Bronchial epithelial cell (primary cell): ENCODE data around the gene CNKSR3. TPM values are rescaled to one million over a fixed set of nuclear protein-coding genes. Genes with fewer than 3 reads are reported as not detected.
A peak's percentile ranks its signal among the peaks of the same experiment; 100 is the strongest.

ENCODE experiments used
- DNase-seq: peaks from one replicate; pipeline ENCODE4 v3.0.0-alpha.2; 2010; ENCODE audit warnings: low read depth
- FAIRE-seq: peaks from 2 replicates; lab custom pipeline; 2011; peaks lifted over from hg19 to GRCh38; lab: Jason Lieb, UNC
- H3K27me3 ChIP-seq: 2 replicates; pipeline ENCODE4 v1.5.1; 2011; ENCODE audit warnings: low read length; ENCODE audit not compliant: control insufficient read depth, insufficient read depth
- H3K36me3 ChIP-seq: 2 replicates; pipeline ENCODE4 v1.5.1; 2011; ENCODE audit warnings: low read length; ENCODE audit not compliant: control insufficient read depth, insufficient read depth
- H3K4me3 ChIP-seq: 2 replicates; pipeline ENCODE4 v1.5.1; 2011; ENCODE audit warnings: mild to moderate bottlenecking, low read depth, low read length, control low read depth
- CTCF ChIP-seq: IDR thresholded peaks from 2 replicates; pipeline ENCODE4 v1.5.1; 2011; ENCODE audit warnings: mild to moderate bottlenecking, moderate library complexity, low read length, control low read depth, inconsistent platforms; ENCODE audit not compliant: insufficient read depth, severe bottlenecking
- total RNA-seq: library from RNA; depleted of rRNA; stranded (reverse); fragments of >200 nt; gene quantifications from 2 replicates; pipeline ENCODE4 v1.2.1, GENCODE V29; 2014

The CNKSR3 gene
- total RNA-seq, 1 donor from 2014 or later: 2.6 TPM

DNA sequence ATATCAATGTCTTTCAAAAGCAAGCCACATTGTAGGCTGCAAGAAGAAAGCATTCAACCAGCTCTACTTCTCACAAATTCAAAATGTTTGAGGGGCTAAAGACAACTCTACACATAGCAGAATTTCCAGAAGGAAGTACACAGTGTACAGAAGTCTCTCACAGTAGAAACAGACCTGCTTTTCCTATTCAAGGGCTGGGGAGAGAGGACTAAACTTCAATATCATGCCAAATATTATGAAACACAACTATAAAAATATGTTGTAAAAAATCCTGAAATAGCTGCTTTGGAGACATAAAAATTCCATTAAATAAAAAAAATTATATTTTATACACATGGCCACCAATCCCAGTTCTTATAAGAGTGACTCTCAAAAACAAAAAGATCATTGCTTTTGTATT is 83.0 kb downstream of the CNKSR3 start:
- Histone ChIP-seq H3K27me3 (no peaks in the 10 kb centered on the region), H3K36me3 (no peaks in the 10 kb centered on the region), H3K4me3 (no peak overlapping the region)
- FAIRE-seq (no peak), DNase-seq (no peak)
- TF ChIP-seq CTCF: no peak

DNA sequence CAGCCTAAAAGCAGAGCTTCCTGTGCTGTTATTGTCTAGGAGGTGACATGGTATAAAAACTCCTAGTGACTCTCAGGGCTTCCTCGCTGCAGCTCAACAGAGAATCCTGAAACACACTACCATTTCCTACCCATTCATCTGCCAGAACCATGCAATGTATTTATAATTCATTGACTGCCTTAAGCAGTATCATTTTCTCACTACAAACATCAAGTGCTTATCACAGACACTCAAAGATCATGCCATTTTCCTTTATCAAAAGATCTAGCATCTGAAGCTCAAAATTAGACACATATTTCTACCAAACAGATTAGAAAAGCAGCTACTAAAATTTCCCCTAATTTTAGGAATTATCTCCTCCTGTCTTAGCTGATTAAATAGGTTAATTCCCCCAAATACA is 83.5 kb downstream of the CNKSR3 start:
- H3K36me3 ChIP-seq: no peaks in the 10 kb centered on the region
- H3K27me3 ChIP-seq: no peaks in the 10 kb centered on the region
- DNase-seq: no peak
- no peak overlapping the region for H3K4me3 ChIP-seq
- TF ChIP-seq CTCF: no peak
- FAIRE-seq: no peak

GRCh38 chr6:154425034-154425433 is 85.5 kb downstream of the CNKSR3 start:
- H3K4me3 ChIP-seq: no peak overlapping the region
- TF ChIP-seq CTCF: no peak
- FAIRE-seq: no peak
- no peaks in the 10 kb centered on the region for H3K27me3 ChIP-seq
- DNase-seq: no peak
- no peaks in the 10 kb centered on the region for H3K36me3 ChIP-seq

GRCh38 chr6:154414021-154414813 is 96.3 kb downstream of the CNKSR3 start:
- FAIRE-seq (no peak), DNase-seq (peak; percentile 32)
- no peak for TF ChIP-seq CTCF

GRCh38 chr6:154412106-154412820 is 98.2 kb downstream of the CNKSR3 start:
- no peak for TF ChIP-seq CTCF
- DNase-seq: peak; percentile 16
- Histone ChIP-seq H3K4me3 (no peak overlapping the region), H3K36me3 (no peaks in the 10 kb centered on the region), H3K27me3 (no peaks in the 10 kb centered on the region)
- no peak for FAIRE-seq

More at GRCh38 chr6:154414021-154414813, 96.3 kb downstream of the CNKSR3 start:
- no peak overlapping the region for H3K4me3 ChIP-seq
- H3K27me3 ChIP-seq: no peaks in the 10 kb centered on the region
- no peaks in the 10 kb centered on the region for H3K36me3 ChIP-seq
